Skin epidermis (tissue), 12 donors: ENCODE data around the gene TANK.
"Not testable (repeated sequence)": the region's sequence is repeated elsewhere in the genome, so short reads cannot be mapped to it uniquely, and the experiment has no call there.

Experiments used
- H3K27ac ChIP-seq, 21 experiments: fragments of 200-600 bp; sonication (generic) in 11 of 21; one replicate each; pipeline ENCODE4 v1.5.0; 2020; ENCODE audit warnings: mild to moderate bottlenecking in 3 of 21, inconsistent platforms in 2 of 21, moderate library complexity in 2 of 21
- H3K4me3 ChIP-seq, 7 experiments: fragments of 200-600 bp; sonication (generic) in 2 of 7; one replicate each; pipeline ENCODE4 v1.5.0; 2020; ENCODE audit warnings: inconsistent platforms in 2 of 7, mild to moderate bottlenecking in 2 of 7, moderate library complexity in 1 of 7

The TANK gene

DNA sequence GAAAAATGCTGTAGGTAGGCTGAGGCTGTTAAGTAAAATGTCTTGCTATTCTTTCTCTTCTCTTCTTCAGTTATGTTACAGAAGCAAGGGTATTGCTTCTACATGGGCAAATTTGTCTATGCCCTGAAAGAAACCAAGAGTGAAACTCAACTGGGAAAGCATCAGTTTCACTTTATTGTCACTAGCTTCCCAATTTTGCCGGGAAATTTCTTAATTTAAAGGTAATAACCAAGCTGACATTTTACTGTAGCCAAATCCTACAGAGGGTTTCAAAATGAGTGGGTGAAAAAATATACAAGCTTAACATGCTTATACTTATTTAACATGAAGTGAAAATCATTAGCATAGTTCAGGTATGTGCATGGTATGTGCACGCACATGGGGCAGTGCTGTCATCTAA is 3.2 kb downstream of the TANK start:
- H3K27ac ChIP-seq = peak overlapping the region in 5 of 21 experiments; percentile 2 to 99 (median 33)
- H3K4me3 ChIP-seq = peak overlapping the region in 1 of 7 experiments; percentile 6

DNA sequence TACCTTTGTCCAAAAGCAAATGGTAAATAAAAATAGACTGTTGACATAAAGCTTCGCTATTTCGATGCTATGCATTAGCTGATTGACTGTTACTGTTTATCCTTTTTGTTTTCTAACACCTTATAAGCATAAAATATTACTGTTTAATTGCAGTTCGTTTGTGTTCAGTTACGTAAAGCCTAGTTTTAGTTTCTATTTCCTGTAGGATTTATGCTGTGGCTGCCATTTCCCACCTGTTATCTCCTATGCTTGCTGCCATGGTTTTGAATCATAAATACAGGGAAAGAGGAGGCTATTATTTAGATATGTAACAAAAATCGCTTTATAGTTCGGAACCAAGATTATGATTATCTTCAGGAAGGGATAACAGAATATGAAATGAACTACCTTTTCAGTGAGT is 3.9 kb downstream of the TANK start:
- Histone ChIP-seq H3K27ac (peak overlapping the region in 4 of 21 experiments; percentile 2 to 99 (median 50)), H3K4me3 (no peak overlapping the region)

DNA sequence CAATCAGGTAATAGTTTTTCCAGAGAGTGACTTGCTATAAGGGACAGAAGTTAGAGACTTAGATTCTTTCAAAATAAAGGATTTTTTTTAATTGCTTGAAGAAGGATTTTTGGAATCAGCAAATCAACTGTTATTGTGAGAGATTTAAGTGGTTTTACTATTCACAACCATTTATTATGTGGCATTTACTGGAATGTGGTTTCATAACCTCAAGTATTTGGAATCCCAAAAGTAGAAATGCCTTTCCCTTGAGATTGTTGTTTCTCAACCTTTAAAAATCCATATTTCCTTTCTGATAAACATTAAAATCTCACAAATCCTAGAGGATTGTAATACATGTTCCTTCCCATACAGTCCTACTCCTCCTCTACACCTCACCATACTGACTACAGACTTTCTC is 5.0 kb downstream of the TANK start:
- Histone ChIP-seq H3K27ac (peak overlapping the region in 5 of 21 experiments; percentile 18 to 72 (median 57)), H3K4me3 (no peak overlapping the region)

DNA sequence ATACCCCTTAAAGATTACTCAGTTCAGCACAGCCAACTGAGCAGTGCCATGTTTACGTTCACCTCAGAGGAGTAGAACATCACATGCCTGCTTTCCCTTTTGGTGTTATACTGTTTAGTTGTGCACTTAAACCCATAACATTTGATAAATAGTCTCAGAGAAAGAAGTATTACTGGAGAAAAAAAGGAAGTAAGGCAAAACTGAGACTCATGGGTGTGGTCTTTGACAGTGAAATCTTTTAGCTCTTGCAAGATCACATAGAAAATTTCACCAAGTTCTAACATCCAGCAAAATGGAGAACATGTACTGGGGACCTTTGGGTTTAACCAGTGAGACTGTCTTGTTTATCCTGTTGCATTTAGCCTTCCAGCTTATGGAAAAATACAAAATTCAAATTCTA is 5.6 kb downstream of the TANK start:
- H3K27ac ChIP-seq = peak overlapping the region in 7 of 21 experiments; percentile 18 to 72 (median 57)
- H3K4me3 ChIP-seq = no peak overlapping the region

DNA sequence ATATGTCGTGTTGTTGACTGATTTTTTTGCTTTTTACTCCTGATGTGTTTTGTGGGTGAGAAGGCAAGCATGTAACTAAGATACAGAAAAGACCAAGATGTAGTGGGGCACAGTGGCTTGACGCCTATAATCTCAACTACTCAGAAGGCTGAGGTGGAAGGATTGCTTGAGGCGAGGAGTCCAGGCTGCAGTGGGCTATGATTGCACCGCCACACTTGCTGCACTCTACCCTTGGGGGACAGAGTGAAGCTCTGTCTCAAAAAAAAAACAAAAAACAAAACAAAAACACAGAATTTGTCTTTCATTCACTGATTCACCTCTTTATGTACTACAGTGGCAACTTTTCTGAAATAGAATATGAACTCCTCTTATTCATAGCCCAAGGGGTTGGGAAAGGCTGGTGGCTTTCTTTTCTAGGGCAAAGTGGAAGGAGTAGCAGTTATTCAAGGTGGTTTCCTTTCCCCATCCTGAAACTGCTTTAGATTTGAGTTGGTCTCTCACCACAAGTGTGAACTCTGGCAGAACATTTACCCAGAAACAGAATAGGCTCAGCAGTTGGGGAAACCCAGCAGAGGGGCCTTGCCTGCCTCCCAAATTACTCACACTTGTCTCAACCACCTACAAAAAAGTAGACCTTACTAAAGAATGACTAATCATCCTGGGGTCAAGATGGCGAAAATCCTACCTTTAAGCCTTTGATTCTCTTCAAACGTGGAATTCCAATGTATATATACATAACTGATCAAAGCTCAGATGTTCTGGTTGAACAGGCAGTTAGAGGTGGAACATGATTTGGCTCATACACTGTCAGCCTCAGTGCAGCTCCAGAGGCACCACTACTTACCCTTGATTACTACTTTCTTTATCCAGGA is 6.5 kb downstream of the TANK start:
- H3K4me3 ChIP-seq = no peak overlapping the region
- H3K27ac ChIP-seq = peak overlapping the region in 7 of 21 experiments; percentile 18 to 72 (median 57)

DNA sequence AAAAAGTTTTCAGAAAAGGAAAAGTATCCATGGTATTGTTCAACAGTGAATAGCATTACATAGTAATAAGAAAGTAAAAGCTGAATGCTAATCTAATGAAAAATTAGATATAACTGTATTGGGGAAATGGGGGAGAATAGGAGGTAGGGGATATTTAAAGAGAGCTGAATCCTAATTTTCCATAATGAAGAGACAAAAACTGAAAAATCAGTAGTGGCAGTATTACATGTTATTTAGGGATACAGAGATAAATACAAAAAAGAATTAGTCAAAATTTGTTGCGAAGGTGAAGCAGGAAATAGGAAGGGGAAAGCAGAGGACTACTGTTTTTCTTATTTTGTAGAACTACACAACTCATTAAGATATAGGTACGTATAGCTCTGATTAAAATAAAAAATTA is 9.1 kb downstream of the TANK start:
- Histone ChIP-seq H3K4me3 (no peak overlapping the region), H3K27ac (peak overlapping the region in 1 of 21 experiments; percentile 36)

DNA sequence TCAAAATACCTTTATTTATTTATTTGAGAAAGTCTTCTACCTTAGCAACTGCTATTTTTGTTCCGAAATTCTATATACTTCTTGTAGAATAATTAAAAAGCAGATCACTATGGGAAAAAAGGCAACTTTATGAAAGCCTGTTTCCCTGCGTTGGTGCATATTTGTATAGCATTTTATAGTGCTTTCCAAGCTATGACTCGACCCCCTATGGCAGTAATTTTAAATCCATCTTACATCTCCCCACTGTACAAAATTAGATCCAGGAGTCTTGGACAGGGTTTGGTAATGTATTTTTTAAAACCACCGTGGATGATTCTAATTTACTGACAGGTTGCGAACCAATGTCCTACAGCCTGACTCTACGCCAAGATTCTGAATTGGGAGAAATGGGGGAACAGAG is 10.1 kb downstream of the TANK start:
- H3K27ac ChIP-seq = peak overlapping the region in 6 of 21 experiments; percentile 2 to 20 (median 13)

DNA sequence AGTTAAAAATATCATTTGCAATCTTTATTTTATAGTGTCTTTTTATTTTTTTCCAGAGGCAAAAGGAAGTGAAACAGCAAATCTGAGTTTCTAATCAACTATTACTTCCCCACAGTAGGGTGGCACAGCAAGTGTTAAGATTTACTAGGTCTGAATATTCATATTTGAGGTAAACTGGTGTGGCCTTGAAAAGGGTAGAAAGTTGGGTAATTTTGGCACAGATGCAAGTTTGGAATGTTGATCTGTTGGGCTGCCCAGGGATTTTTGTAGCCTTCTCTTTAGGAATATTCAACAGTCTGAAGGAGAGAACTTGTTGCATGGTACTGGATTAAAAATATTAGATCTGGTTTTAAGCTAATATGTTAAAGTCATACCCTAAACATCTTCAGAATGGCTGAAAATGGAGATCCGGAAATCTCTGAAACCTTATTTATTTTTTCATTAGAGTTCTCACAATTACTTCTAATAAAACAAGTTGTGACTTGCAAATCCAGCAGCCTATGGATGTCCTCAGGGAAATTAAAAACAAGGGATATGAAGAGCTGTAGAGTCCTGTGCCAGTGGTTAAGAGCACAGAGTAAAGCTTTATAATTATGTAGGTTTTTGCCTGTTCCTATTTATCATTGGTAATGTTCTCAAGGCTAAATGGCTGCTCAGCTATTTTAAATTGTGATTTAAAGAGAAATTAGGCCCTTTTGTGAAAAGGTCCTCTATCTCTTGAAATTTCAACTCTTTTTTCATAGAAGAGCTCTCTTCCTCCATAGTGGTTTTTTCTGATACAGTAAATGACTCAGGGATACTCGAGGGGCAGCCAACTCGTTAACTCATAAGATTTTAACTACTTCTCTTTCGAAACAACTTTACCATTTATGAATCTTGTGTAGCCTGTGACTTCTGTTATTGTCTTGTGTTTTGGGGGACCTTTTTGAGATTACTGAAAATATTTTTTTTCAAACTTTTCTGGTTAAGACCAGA is 11.0 kb downstream of the TANK start:
- peak overlapping the region in 9 of 21 experiments; percentile 2 to 39 (median 14) for H3K27ac ChIP-seq
- H3K4me3 ChIP-seq = no peak overlapping the region

More for the DNA sequence above, 10.1 kb downstream of the TANK start:
- no peak overlapping the region for H3K4me3 ChIP-seq

DNA sequence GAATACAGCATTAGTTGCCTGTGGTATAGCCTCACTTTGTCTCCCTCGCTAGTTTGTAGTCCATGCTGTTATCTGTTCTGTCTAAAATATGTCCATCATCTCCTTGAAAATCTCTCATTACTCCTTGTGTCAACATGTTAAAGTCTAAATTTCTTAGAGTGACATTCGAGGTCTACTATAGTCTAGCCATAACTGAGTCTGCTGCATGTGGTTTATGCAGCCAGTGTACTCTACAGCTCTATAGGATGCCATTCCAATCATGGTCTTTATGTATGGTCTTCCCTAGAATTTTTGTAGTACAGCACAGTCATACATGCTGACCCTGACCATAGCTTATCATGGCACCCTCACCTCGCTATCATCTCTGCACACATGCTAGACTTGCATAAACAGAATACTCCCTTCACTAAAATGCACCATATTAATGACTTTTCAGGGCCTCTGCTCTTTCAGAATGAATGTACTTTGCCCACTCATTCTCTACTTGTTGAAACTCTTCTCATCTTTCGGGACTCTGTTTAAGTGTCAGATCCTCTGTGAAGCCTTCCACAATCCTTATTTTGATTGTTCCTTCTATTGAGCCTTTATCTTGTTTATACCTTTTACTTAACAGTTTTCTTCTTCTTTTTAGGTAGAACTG is 12.8 kb downstream of the TANK start:
- no peak overlapping the region for H3K27ac ChIP-seq

DNA sequence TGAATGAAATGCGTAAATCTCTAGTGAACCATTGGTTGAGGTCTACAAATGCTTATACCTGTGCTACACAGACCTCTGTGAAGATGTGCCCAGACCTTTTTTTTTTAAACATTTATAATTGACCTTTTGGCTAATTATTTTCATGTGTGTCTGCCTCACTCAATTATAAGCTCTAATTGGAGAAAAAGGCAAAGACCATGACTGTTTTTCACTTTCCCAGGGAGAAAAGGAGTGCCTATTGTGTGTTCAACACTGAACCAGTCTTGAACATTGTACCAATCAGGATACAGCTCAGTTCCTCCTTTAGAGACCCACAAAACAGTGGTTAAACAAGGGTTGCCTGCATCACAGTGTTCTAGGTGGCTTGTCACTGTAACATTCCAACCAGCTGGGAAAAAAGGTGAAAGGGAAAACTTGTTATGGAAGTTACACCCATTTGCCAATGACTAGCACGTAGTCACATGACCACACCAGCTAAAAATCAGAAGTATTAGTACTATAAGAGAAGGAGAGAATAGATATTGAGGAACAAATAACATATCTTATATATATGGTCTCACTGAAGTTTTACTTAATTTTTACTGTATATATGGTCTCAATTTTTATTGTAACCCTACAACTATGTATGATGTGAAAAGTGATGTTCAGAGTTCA is 13.4 kb downstream of the TANK start:
- no peak overlapping the region for H3K27ac ChIP-seq
- H3K4me3 ChIP-seq = no peak overlapping the region

More for the DNA sequence above, 12.8 kb downstream of the TANK start:
- H3K4me3 ChIP-seq = no peak overlapping the region

DNA sequence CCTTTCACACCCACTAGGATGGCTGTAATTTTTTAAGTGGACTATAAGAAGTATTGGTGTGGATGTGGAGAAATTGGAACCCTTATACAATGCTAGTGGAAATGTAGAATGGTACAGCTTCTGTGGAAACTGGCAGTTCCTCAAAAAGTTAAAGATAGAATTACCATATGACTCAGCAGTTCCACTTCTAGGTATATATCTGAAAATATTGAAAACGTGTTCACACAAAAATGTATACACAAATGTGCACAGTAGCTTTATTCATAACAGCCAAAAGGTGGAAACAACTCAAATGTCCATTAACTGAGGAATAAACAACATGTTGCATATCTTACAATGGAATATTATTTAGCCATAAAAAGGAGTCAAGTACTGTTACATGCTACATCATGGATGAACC is 17.7 kb downstream of the TANK start:
- H3K4me3 ChIP-seq = no peak overlapping the region
- no peak overlapping the region for H3K27ac ChIP-seq

DNA sequence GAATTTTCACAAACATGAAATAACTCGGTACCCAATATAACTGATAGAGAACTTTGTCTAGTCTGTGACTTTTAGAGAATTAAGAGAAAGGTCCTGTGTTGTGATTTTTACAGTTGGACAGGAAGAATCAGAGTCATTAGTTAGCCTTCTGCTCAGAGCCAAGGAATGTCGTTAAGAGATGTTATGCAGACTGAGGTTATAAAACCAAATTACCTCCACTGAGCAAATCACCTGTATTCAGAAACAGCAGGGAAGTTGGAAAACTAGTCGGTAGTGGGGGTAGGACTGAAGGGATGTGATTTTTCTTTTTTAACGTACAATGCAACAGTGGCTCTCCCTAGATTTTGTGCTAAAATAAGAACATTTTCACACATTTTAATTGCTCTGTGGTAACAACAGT is 18.5 kb downstream of the TANK start:
- H3K27ac ChIP-seq = no peak overlapping the region
- H3K4me3 ChIP-seq = no peak overlapping the region

DNA sequence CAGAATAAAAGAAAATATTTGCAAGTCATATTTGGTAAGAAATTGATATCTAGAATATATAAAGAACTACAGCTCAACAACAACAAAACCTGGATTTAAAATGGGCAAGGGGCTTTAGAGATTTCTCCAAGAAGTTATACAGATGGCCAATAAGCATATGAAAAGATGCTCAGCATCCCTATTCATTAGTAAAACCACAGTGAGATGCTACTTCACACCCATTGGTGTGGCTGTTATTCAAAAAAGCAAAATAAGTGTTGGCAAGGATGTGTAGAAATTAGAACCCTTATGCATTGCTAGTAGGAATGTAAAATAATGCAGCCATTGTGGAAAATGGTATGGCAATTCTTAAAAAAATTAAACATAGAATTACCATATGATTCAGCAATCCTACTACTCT is 29.8 kb downstream of the TANK start:
- no peak overlapping the region for H3K27ac ChIP-seq
- H3K4me3 ChIP-seq = no peak overlapping the region

DNA sequence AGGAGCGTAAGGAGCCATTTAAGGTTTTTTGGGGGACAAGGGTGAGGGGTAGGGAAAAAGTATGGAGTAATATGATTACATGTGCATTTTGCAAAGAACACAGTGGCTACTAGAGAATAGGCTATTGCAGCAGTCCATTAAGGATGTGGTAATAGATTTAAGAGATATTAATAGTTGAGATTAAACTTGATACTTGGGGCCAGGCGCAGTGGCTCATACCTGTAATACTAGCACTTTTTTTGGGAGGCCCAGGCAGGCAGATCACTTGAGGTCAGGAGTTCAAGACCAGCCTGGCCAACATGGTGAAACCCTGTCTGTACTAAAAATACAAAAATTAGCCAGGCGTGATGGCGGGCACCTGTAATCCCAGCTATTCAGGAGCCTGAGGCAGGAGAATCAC is 35.4 kb downstream of the TANK start:
- not testable (repeated sequence) for H3K27ac ChIP-seq, H3K4me3 ChIP-seq

DNA sequence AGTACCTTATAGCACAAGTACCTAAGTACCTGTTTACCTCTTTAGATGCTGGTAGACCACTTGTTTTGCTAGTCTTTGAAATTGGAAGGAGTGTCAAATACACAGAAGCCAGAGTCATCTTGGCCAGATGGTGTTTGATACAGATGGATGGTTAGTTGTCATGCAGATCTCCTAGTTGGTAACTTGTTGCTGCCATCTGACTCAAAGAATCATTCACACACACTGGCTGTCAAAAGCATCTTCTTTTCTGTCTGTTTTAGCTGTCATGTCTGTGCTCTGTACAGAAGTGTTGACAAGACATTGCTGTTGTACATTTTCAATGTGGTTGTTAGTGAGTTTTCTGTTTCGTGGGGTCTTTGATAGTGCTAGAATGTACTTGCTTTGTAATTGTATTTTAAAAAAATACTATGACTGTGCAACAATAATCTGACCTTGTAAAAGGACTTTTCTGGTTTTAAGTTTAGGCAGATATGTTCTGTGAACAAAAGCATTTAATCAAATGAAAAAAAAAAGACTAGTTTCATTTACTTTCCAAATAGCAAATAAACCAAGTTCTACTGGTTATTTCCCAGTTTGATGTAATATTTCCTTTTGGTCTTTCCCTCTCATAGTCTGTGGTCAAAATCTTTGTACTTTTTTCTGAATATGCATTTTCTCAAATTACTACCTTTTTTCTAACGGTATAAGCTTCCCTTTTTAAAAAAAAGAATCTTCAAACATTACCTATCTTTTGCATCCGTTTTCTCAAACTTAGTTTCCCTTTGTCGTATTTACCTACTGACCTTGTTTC is 39.9 kb downstream of the TANK start:
- Histone ChIP-seq H3K4me3 (no peak overlapping the region), H3K27ac (no peak overlapping the region)

DNA sequence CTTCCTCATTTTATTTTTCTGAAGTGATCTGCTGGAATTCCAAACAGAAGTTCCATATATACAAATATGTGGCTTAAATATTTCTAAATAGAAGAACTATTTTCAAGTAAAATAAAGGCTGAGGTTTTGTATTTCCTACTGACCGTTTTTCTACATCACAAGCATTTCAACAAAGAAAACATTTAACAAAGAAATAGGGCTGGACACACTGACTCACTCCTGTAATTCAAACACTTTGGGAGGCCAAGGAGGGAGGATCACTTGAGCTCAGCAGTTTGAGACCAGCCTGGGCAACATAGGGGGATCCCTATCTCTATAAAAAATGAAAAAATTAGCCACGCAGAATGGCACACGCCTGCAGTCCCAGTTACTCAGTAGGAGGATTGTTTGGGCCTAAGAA is 44.6 kb downstream of the TANK start:
- no peak overlapping the region for H3K27ac ChIP-seq
- H3K4me3 ChIP-seq = no peak overlapping the region

DNA sequence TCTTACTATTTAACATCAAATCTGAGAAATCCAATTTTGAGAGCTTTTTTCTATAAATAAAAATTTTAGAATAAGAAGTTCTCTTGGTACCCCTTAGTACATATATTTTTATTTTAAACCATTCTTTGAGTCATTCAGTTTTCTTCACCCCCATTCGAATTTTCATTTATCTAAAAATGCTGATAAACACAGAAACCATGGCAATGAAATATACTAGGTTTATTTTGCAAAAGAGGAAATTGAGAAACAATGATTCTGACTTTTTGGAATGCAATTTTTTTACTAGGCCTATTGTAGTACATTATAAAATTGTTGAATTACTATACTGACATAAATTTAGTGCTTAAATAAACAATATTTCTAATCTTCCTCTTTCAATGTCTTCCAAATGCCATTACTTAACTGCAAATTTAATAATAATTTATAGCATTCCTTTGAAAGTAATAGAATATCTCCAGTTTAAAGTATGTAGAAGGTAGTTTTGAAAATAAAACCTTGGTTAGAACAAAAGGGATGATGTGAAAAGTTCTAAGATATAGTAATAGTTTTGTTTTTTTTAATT is 46.3 kb downstream of the TANK start:
- no peak overlapping the region for H3K27ac ChIP-seq
- H3K4me3 ChIP-seq = no peak overlapping the region

DNA sequence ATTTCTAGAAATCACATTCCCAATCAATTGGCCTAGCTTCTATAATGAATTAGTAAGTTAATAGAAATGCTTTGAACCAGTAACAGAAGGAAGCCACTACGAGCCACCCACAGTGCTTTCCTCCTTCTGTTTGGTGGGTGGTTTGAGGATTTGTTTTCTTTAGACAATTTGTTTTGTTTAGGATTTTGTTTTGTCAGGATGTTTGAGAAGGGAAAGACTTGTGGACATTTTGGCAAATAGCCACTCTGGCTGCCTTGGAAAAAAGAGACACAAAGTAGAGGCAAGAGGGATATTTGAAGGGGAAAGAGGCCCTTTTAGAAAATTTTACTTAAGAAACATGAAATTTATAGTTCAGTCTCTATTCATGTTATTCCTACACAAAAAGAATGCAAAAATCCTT is 47.7 kb downstream of the TANK start:
- Histone ChIP-seq H3K4me3 (no peak overlapping the region), H3K27ac (no peak overlapping the region)
